ENCODE measurements around the gene ZNF780B.
"Not testable (repeated sequence)": the region's sequence is repeated elsewhere in the genome, so short reads cannot be mapped to it uniquely, and the experiment has no call there.

ZNF780B gene

DNA sequence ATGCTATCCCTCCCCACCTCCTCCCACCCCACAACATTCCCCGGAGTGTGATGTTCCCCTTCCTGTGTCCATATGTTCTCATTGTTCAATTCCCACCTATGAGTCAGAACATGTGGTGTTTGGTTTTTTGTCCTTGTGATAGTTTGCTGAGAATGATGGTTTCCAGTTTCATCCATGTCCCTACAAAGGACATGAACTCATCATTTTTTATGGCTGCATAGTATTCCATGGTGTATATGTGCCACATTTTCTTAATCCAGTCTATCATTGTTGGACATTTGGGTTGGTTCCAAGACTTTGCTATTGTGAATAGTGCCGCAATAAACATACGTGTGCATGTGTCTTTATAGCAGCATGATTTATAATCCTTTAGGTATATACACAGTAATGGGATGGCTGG, 18.0 kb downstream of the ZNF780B start:
- not testable (repeated sequence) for DNase-seq (ENCODE audit: low read depth)

DNA sequence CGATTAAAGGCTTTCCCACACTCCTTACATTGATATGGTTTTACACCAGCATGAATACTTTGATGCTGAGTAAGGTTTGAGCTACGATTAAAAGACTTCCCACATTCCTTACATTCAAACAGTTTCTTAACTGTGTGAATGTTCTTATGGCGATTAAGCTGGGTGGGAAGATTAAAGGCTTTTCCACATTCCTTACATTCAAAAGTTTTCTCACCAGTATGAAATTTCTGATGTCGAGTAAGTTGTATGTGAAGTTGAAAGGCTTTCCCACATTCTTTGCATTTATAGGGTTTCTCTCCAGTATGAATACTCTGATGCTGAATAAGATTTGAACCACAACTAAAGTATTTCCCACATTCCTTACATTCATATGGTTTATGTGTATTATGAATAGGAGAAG, 20.0 kb downstream of the ZNF780B start:
- no peak for DNase-seq (ENCODE audit: low read depth)

DNA sequence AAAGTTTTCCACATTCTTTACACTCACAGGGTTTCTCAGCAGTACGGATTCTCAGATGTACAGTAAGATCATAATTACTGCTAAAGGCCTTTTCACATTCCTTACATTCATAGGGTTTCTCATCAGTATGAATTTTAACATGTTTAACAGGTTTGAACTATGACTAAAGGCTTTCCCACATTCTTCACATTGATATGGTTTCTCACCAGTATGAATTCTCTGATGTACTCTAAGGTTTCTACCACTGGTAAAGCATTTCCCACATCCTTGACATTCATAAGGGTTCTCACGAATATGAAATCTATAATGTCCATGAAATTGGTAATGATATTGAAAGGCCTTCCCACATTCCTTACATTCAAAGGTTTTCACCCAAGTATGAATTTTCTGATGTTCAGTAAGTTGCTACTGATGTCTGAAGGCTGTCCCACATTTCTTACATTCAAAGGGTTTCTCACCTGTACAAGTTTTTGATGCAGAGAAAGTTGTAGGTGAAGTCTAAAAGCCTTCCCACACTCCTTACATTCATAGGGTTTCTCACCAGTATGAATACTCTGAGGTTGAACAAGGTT, 22.0 kb downstream of the ZNF780B start:
- DNase-seq (ENCODE audit: low read depth): no peak

DNA sequence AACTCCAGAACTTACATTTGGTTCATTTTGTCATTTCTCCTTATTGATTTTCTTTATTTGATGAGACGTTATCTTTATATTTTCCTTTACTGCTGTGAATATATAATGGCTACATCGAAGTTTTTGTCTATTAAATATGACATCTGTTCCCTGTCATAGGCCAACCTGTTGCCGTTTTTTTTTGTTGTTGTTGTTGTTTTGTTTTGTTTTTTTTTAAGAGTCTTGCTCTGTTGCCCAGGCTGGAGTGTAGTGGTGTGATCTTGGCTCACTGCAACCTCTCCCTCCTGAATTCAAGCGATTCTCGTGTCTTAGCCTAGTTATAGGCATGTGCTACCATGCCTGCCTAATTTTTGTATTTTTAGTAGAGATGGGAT, 29.4 kb downstream of the ZNF780B start:
- DNase-seq (ENCODE audit: low read depth): no peak

DNA sequence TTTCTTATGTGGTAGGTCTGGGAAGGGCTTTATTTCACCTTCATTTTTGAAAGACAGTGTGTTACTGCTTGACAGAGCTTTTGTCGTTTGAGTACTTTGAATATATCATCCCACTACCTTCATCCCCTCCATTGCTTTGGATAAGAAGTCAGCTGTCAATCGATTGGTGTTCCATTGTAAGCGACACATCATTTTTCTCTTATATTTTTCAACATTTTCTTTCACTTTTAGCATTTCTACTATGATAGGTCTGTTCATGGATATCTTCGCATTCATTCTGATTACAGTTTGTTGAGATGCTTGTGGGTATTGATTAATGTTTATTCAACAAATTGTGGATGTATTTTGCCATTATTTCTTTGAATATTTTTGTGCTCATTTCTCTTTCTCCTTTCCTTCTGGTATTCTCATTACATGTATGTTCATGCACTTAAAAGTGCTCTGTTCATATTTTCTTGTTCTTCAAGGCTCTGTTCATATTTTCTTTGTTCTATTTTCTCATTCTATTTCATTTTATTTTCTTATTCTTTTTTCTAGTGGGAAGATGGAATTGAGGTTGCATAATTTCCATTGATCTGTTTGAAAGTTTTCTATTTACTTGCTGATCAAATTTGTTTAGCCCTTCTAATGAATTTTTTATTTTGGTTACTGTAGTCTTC, 30.0 kb downstream of the ZNF780B start:
- no peak for DNase-seq (ENCODE audit: low read depth)

DNA sequence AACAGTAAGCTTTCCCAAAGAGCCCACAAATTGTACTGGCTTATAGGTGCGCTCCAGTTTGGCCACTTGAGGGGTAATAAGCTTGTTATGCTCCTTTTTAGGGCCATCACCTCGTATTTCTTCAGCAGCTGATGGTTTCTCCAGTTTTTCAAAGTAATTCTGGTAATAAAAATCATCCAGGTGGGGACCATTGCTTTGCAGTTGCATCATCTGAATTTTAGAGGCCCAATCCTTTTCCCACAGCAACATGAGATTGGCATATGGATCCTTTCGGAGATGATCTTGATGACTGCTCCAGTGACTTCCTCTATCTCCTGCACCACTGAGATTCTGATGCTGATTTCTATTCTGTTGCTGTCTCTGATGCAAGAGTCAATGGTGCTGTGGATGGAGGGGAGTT, 32.1 kb downstream of the ZNF780B start:
- DNase-seq (ENCODE audit: low read depth): no peak

DNA sequence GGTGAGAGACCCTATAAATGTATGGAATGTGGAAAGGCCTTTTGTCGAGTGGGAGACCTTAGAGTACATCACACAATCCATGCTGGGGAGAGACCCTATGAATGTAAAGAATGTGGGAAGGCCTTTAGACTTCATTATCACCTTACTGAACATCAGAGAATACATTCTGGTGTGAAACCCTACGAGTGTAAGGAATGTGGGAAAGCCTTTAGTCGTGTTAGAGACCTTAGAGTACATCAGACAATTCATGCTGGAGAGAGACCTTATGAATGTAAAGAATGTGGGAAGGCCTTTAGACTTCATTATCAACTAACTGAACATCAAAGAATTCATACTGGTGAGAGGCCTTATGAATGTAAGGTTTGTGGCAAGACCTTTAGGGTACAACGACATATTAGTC, 42.0 kb downstream of the ZNF780B start:
- no peak for DNase-seq (ENCODE audit: low read depth)

DNA sequence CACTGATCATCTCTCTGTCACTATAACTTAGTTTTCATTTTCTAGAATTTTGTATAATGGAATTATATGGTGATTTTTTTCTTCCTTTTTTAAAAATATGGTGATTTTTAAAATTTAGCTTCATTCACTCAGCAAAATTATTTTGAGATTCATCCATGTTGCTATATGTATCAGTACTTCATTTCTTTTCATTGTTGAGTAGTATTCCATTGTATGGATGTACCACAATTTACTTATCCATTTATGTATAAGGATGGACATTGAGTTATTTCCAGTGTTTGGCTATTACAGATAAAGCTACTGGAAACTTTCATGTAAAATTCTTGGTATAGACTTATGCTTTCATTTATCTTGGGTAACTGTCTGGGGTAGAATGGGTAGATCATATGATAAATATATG, 46.4 kb downstream of the ZNF780B start:
- DNase-seq (ENCODE audit: low read depth): no peak

DNA sequence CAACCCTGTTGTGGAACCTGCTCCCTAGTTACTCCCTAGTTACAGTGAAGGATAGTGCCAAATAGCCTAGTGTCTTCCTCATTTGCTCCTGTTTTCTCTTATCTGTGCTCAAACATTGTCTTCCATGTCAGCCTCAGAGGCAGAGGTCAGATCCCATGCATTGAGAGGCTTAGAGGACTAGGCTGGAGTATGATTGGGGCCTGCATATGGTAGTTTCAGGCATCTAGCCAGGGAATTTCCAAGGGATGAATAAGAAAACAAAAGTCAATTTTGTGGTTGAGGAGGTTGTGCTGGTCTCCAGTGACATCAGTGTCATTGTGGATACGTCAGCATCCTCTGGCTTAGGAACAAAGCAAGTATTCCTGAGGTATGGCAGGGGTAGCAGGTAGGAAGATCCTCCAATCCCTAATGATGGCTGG, 49.7 kb downstream of the ZNF780B start:
- no peak for DNase-seq (ENCODE audit: low read depth)

DNA sequence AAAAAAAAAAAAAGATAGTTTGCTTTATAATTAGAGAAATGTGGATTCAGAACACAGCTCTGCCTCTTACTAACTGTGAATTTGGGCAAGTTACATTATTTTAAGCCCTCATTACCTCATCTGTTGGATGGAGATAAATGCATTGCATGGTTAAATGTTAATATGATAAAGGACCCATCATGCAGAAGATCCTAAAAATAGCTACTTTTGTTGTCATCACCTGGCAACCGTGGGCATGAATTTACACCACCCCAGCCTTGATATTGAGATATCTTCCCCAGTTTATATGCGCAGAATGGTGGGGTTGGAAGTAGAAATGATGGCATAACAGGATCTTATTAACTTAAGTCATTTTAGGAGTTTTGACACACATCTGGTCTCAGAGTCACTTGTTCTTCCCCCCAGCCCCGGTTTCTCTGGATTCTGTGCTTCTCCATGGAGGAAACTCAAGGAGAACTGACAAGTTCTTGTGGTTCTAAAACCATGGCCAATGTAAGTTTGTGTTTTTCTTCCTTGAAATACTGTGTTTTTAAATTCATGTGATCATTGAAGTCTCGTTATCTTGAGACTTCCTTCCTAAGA, 50.2 kb downstream of the ZNF780B start:
- no peak for DNase-seq (ENCODE audit: low read depth)

DNA sequence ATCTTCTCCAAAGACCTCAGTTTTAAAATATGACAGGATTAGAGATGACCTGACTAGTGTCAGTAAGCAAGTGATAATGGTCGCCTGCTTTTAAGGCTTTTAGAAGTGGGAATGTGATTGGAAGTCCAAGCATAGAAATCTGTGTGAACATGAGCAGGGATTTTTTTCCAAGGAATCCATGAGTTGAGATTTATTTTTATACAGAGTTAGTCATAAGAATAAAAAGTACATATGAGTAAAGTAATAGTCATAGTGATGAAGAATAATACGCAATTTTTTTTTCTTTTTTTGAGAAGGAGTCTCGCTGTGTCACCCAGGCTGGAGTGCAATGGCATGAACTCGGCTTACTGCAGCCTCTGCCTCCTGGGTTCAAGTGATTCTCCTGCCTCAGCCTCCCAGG, 57.5 kb downstream of the ZNF780B start:
- DNase-seq (ENCODE audit: low read depth): no peak

DNA sequence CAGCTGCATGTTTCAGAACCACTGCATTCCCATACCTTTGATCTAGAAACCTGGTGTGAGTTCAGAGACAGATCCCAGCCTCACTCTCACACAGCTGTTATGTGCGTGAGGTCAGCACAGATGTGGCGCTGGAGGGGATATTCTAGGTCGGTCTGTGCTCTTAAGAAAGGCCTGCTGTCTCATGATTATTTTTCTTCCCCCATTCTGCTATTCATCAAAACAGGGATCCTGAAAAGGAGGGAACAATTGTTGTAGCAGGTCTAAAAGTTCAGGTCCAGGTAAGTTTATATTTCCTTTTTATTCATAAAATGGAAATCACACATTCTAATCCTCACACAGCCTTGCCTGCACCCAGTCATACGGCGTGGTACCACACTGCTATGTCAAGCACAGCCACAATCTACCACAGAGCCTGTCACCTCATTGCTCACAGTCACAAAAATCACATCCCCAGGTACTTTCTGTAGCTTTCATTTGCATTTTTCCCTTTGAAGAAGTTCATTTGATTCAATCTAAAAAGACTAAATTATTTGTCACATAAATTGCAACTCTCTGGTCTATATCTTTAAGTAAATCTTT, 58.3 kb downstream of the ZNF780B start:
- DNase-seq (ENCODE audit: low read depth): peak; percentile 25

DNA sequence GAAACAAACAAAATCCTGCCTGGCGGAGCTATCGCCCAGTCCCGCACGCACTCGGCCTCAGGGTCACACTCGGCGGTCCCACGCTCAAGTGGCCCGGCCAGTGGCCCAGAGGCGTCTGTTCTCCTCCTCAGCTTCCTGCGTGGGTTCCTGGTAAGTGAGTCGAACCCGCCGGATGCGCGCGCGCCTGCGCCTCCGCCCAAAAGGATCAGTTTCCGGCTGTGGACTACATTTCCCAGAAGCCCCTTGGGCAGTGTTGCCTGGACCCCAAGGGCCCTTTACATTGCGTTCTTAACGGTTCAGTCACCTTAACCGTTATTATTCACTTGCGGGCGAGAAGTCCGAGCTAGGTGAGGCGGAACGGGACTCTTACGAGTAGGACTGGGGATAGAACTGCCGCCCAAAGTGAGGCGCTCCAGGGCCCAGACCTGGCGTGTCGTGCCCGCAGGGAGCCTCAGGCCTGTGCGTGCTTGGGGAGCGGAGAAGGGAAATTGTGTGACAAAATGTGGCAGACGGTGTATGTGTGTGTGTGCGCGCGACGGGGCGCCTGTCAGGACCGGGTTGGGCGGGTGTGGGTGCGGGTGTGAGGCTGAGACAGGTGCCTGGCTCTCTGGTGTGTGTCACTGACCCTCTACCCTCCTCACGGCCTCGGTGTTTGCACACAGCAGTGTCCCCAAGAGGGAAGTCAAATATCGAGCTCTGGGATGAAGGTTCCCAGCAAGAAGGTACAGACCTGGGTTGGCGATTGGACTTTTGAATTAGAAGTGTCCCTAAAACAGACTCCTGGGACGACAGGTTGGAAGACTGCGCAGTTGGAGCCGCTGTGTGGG, 59.0 kb downstream of the ZNF780B start, which contains the start of gene ZNF546:
ZNF546 (plus strand) TSS at position 250 of the 827 bp plus-strand sequence. CDS start 1,267 bp downstream, outside the sequence.
- peak; percentile 88 for DNase-seq (ENCODE audit: low read depth)

DNA sequence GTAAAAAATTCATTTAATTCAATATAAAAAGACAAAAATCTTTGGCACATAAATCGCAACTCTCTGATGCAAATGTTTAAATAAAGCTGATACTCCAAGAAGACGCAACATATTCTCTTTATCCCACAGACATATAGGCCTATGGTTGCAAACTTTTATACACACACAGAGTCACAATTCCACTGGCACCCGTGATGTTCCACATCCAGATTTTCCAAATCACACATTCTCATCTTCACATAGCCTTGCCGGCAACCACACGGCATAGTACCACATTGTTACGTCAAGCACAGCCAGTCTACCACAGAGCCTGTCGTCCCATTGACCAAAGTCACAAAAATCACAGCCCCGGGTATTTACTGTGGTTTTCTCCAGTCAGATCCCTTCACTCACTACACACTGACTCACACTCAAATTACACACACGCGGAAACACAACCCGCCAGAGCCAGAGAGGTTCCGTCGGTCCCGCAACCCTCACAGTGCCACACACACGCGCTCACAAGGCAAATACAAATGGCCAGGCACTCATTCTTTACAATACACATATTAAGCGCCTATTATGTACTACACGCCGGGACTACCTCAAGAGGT, 59.7 kb downstream of the ZNF780B start:
- peak; percentile 41 for DNase-seq (ENCODE audit: low read depth)

DNA sequence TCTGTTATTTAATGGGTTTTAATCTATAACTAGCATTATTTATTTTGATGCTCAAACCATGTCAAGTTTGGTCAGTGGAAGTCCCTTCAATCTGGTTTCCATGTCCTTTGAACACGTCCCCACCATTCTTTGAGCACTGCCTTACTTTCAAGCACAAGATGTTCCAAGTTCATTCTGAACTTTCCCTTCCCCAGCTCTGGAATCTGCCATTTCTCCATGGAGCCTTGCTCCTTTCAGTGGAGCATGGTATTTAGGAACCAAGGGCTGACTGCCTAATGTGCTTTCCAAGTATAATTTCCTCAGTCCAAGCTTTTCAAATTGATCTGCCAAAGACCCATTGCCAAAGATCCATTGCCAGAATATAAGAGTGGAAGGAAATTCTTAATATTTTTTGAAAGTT, 60.2 kb downstream of the ZNF780B start:
- DNase-seq (ENCODE audit: low read depth): no peak

DNA sequence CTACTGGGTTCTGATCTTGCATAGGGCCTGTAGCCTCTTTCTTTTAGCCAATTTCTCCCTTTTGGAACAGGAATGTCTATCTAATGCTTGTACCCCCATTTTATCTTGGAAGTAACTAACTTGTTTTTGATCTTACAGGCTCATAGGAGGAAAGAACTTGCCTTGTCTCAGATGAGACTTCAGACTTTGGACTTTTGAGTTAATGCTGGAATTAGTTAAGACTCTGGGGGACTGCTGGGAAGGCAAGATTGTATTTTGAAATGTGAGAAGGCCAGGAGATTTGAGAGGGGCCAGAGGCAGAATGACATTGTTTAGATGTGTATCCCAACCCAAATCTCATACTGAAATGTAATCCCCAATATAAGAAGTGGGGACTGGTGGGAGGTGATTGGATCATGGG, 61.7 kb downstream of the ZNF780B start:
- DNase-seq (ENCODE audit: low read depth): no peak

DNA sequence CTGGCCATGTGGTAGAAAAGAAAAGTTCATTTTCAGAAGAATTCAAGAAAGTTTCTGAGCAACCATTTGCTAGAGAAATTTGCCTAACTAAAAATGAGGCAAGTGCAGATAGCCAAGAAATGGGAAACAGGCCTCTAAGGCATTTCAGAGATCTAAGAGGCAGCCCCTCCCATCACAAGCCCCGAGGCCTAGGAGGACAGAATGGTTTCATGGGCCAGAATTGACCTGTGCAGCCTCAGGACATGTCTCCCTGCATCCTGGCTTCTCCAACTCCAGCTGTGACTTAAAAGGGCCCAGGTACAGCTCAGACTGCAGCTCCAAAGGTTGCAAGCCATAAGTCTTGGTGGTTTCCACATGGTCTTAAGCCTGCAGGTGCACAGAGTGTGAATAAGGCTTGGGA, 62.4 kb downstream of the ZNF780B start:
- DNase-seq (ENCODE audit: low read depth): no peak

DNA sequence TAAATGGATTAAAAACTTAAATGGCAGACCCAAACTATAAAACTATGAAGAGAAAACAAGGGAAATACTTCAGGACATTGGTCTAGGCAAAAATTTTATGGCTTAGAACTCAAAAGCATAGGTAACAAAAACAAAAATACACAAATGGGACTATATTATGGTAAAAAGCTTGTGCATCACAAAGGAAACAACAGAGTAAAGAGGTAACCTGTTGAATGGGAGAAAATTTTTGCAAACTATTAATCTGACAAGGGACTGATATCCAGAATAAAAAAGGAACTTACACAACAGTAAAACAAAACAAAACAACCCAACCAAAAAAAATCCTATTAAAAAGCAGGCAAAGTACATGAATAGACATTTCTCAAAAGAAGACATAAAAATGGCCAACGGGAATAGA, 68.4 kb downstream of the ZNF780B start:
- no peak for DNase-seq (ENCODE audit: low read depth)

DNA sequence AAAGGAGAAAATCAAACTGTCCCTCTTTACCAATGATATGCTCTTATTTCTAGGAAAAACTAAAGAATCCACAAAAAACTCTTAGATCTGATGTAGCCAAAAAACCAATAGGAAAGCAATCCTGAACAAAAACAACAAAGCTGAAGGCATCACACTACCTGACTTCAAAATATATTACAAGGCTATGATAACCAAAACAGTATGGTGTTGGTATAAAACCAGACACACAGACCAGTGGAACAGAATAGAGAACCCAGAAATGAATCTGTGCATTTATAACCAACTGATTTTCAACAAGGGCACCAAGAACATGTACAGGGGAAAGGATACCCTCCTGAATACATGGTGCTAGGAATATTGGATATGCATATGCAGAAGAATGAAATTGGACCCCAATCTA, 68.9 kb downstream of the ZNF780B start:
- DNase-seq (ENCODE audit: low read depth): no peak

DNA sequence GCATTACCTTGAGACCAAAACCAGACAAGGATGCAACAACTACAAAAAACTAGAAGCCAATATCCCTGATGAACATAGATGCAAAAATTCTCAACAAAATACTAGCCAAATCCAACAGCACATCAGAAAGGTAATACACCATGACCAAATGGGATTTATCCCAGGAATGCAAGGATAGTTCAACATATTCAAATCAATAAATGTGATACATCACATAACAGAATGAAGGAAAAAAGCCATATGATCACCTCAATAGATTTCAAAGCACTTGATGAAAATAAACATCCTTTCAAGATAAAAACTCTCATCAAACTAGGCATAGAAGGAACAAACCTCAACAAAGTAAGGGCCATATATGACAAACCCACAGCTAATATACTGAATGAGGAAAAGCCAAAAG, 69.4 kb downstream of the ZNF780B start:
- DNase-seq (ENCODE audit: low read depth): no peak

DNA sequence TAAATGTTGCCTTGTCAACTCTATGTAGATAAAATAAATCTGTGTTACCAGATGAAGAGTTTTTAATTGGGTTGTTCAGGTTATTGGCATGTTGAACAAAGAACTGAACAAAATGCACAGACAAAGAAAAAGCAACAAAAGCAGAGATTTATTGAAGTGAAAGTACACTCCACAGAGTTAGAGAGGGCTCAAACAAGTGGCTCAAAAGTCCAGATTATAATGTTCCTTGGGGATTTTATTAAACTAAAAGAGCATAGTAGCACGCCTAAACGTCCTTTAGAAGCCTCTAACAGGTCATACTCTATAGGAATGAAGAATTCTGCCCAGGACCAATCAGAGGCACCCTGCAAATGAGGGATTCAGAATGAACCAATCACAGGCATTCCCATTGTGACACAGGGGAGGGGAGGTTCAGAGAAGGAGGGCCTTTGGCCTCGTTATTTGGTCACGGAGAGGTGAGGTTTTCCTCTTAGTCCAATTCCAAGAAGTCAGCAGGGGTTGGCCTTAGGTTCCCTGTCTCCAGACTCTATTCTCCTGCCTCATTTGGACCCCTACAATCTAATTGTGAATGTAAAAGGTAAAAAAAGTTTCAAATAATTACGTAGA, 72.2 kb downstream of the ZNF780B start:
- no peak for DNase-seq (ENCODE audit: low read depth)

DNA sequence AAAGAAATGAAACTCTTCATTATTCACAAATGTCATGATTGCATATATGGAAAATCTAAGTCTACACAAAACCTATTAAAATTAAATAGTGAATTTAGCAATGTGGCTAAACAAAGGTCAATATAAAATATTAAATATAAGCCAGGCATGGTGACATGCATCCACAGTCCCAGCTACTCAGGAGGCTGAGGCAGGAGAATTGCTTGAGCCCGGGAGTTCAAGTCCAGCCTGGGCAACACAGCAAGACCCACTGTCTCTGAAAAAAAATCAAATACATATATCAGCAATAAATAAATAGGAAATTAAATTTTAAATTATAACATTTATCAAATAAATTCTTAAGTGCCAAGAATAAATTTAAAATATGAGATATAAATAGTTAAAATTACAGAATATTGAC, 73.1 kb downstream of the ZNF780B start:
- DNase-seq (ENCODE audit: low read depth): no peak
